Panc1 (cell line): ENCODE data around the gene SRP54.
"Not testable (repeated sequence)": the region's sequence is repeated elsewhere in the genome, so short reads cannot be mapped to it uniquely, and the experiment has no call there.

Experiments
- CTCF ChIP-seq: fragments of 450-650 bp; IDR thresholded peaks from 2 replicates; pipeline ENCODE4 v1.5.1; 2017; ENCODE audit warnings: mild to moderate bottlenecking
- POLR2AphosphoS5 ChIP-seq: IDR thresholded peaks from 2 replicates; pipeline ENCODE4 v1.6.1; 2012; ENCODE audit warnings: mild to moderate bottlenecking, low read depth, low read length, moderate library complexity
- TF ChIP-seq, protein P1 (sequence below), 2 experiments: IDR thresholded peaks; 2 replicates each; pipeline ENCODE4 v1.6.1; 2011 to 2012; ENCODE audit warnings: low read depth in 2 of 2, control low read depth in 1 of 2, low read length in 1 of 2, mild to moderate bottlenecking in 1 of 2, moderate library complexity in 1 of 2; ENCODE audit not compliant: insufficient read depth in 1 of 2

DNA sequence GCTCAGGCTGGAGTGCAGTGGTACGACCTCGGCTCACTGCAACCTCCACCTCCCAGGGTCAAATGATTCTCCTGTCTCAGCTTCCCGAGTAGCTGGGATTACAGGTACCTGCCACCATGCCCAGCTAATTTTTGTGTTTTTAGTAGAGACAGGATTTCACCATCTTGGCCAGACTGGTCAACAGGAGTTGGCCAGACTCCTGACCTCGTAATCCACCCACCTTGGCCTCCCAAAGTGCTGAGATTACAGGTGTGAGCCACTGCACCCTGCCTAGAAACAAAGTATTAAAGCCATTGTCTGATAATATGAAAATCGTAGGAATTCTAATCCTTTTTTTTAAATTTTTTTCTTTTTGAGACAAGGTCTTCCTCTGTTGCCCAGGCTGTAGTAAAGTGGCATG lies 82.9 kb downstream of the SRP54 start:
- not testable (repeated sequence) for TF ChIP-seq CTCF, POLR2AphosphoS5
- TF ChIP-seq, protein P1, sequence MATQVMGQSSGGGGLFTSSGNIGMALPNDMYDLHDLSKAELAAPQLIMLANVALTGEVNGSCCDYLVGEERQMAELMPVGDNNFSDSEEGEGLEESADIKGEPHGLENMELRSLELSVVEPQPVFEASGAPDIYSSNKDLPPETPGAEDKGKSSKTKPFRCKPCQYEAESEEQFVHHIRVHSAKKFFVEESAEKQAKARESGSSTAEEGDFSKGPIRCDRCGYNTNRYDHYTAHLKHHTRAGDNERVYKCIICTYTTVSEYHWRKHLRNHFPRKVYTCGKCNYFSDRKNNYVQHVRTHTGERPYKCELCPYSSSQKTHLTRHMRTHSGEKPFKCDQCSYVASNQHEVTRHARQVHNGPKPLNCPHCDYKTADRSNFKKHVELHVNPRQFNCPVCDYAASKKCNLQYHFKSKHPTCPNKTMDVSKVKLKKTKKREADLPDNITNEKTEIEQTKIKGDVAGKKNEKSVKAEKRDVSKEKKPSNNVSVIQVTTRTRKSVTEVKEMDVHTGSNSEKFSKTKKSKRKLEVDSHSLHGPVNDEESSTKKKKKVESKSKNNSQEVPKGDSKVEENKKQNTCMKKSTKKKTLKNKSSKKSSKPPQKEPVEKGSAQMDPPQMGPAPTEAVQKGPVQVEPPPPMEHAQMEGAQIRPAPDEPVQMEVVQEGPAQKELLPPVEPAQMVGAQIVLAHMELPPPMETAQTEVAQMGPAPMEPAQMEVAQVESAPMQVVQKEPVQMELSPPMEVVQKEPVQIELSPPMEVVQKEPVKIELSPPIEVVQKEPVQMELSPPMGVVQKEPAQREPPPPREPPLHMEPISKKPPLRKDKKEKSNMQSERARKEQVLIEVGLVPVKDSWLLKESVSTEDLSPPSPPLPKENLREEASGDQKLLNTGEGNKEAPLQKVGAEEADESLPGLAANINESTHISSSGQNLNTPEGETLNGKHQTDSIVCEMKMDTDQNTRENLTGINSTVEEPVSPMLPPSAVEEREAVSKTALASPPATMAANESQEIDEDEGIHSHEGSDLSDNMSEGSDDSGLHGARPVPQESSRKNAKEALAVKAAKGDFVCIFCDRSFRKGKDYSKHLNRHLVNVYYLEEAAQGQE (IDR thresholded peaks at IDR 0.05; ENCODE audit: insufficient read depth in 1 of 2, low read depth in 2 of 2, low read length in 1 of 2), result not testable (repeated sequence)
